OCI-LY1 (cell line): Measurements from ENCODE around the gene NDC80.

Experiments used
- CTCF ChIP-seq: fragments of 200-600 bp; sonication (generic), shearing (Covaris generic); IDR thresholded peaks from 2 replicates; pipeline ENCODE4 v1.5.1; 2017; ENCODE audit warnings: mild to moderate bottlenecking, antibody characterized with exemption, low read length, moderate library complexity, mixed read lengths
- EZH2 ChIP-seq: fragments of 200-600 bp; sonication (generic), shearing (Covaris generic); IDR thresholded peaks from 2 replicates; pipeline ENCODE4 v1.8.0; 2017; ENCODE audit warnings: borderline replicate concordance, mixed run types, mild to moderate bottlenecking, antibody characterized with exemption, low read length, moderate library complexity, mixed read lengths

- TF ChIP-seq EZH2 (no peak), CTCF (no peak)
Measured at GRCh38 chr18:2573408-2573807, 2.1 kb downstream of the NDC80 start.
